HG03139 (cell line): Measurements from ENCODE around the gene C1orf216.
"Not testable (repeated sequence)": the region's sequence is repeated elsewhere in the genome, so short reads cannot be mapped to it uniquely, and the experiment has no call there.

Experiments
- ATAC-seq: cut with Tn5 transposase; IDR thresholded peaks from one replicate; pipeline ENCODE4 v1.9.1; 2021; ENCODE audit not compliant: unreplicated experiment

Gene C1orf216

DNA sequence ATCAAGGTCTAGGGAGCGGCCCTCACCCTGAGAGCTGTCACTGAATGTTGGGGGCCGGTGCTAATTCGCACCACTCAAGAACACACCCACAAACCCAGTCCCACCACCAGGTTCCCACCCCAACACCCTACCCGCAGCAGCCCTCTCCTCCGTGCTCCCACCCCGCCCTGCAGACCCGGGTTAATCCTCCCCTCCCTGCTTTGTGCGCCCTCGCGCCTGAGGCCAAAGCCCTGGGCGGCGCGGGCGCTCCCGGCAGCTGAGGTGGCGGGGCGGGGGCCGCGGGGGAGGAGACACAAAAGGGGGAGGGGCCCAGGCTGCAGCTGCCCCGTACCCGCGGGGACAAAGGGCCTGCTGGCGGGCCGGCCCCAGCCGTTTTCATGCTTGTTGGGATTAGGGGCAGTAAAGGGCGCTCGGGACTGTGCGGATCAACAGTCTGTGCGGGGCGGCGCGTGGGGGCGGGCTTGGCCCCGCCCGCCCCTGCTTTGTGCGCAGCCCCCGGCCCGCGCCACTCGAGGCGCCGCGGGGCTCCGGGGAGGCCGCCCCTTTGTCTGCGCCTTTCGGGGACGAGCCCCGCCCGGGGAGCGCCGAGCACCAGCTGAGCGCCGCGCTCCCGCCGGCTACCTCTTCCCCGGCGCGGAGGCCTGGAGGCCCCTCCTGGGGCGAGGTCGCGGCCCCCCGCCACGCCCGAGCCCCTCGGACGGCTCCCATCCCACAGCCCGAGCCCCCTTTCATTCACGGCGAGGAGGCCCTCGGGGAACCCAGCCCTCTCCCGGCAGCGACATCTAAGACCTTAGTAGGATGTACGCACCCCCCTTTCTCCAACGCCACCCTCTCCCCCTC lies 10.9 kb downstream of the C1orf216 start:
- no peak for ATAC-seq

DNA sequence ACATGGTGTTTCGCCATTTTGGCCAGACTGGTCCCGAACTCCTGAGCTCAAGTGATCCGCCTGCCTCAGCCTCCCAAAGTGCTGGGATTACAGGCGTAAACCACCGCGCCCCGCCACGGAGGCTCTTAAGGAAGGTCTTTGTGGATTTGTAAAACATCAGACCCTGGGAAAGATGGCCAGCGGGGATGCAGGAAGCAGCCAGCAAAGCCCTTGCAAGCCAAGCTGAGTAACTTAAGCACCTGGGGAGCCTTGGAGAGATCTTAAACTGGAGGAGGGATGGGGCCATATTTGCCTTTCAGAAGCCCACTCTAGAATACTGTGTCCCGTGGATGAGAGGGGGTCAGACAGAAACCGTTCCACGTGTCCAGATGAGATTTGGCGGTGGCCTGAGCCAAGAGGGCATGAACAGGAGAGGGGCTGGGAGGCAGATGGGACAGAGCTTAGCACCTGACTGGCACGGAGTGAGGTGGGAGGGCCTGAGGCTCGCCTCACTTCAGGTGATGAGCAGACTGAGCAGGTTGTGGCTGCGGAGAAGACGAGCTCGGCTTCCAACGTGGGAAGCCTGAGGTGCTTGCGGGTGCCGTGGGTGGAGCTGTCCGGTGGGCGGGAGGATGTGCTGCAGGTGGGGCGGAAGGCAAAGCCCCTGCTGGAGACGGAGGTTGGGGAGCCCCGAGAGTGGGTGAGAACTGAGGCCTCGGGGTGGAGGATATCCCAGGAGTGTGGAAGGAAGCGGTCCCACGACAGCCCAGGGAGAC lies 11.7 kb downstream of the C1orf216 start:
- no peak for ATAC-seq

DNA sequence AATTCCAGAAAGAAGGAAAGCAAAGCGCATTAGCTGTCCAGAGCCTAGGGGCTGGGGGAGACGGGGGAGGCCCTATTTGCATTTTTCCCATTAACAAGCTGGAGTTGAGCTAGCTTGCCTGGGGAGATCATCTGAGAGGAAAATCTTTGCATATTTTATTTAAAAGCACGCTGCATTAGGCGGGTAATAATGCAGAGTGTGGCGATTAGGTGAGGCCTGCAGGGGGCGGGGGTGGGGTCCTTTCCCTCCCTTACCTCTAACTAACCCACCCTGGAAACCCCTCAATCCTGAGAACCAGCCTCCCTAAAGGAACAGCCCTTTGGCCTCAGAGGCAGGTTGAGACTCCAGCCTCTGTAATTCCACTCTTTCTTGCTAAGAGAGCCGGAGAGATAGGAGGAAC lies 16.2 kb downstream of the C1orf216 start:
- no peak for ATAC-seq

DNA sequence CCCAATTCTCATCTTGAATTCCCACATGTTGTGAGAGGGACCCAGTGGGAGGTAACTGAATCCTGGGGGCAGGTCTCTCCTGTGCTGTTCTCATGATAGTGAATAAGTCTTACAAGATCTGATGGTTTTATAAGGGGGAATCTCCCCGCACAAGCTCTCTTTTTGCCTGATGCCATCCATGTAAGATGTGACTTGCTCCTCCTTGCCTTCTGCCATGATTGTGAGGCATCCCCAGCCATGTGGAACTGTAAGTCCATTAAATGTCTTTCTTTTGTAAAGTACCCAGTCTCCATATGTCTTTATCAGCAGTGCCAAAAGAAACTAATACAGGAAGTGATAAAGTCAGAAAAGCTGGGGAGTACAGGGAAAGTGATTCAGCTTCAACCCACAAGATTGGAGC lies 19.5 kb downstream of the C1orf216 start:
- ATAC-seq, result not testable (repeated sequence)

DNA sequence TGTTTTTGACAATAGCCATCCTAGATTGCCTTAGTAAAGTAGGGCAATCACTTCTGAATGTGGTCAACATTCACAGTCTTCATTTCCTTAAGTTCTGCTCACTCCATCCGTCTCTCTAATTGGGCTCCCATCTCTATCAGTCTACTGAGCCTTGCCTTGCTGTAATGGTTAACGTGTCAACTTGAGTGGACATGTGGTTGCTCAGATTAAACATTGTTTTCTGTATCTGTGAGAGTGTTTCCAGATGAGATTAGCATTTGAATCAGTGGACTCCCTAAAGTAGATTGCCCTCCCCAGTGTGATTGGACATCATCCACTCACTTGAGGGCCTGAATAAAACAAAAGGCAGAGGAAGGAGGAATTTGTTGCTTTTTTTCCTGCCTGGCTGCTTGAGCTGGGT lies 26.4 kb downstream of the C1orf216 start:
- no peak for ATAC-seq

DNA sequence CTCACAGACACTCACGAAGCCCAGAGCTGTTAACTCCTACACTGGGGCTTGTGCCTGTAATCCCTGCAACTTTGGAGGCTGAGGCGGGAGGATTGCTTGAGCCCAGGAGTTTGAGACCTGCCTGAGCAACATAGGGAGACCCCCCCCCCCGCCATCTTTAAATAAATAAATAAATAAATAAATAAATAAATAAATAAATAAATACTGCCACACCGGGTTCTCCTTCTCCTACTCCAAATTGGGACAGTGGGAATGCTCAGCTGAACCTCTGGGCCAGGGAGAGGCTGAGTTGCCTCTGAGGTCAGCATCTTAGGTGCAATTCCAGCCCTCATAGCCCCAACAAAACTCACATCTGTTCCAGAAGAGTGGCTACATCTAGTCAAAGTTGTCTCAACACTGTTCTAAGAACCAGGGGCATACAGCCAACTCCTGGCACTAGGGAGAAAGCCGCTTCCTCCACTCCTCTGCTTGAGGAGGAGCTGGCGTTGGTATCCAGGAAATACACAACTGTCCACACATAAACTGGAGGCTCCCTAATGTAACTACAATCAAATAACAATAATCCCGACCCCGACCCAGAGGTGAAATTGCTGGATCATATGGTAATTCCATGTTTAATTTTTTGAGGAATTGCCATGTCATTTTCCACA lies 27.0 kb downstream of the C1orf216 start:
- ATAC-seq, result no peak

DNA sequence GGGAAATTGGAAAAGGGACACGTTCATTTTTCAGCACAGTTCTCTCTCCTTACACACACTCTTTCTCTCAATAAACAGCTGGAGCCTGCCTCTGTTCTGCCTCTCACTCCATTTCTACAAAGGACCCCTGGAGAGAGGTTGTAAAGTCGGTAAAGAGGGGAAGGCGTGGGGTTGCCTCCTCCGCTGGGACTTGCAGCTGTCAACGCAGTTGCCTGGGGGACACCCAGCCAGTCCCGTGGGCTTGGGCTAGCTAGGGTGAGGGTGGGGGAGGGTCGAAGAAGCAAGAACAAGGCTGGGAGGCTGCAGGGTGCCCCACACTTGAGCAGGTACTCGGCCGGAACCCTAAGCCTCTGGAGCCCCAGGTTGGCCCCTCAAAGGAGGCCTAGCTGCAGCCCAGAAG lies 27.6 kb downstream of the C1orf216 start:
- no peak for ATAC-seq

DNA sequence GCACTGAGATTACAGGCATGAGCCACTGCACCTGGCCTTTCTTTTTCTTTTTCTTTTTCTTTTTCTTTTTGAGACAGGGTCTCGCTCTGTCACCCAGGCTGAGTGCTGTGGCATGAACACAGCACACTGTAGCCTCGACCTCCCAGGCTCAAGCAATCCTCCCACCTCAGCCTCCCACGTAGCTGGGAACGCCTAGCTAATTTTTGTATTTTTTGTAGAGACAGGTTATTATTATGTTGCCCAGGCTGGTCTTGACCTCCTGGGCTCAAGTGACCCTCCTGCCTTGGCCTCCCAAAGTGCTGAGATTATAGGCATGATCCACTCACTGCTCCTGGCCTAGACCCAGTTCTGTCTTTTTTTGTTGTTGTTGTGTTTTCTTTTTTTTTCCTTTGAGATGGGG lies 28.6 kb downstream of the C1orf216 start:
- not testable (repeated sequence) for ATAC-seq

DNA sequence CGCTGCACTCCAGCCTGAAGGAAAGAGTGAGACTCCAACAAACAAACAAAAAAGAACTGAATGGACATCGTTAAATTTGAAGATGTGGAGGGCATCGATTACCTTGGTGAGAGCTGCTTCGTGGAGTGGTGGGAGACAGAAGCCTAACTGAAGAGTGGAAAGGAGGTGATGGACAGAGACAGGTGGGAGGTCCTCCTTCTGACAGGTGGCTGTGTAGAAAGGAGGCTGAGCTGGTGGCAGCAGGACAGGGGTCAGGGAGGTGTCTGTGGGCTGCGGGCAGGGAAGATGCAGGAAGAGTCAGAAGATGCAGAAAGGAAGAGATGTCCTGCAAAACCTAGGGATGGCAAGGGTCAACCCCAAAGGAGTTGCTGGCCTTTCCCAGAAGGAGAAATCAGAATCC lies 30.5 kb downstream of the C1orf216 start:
- no peak for ATAC-seq

DNA sequence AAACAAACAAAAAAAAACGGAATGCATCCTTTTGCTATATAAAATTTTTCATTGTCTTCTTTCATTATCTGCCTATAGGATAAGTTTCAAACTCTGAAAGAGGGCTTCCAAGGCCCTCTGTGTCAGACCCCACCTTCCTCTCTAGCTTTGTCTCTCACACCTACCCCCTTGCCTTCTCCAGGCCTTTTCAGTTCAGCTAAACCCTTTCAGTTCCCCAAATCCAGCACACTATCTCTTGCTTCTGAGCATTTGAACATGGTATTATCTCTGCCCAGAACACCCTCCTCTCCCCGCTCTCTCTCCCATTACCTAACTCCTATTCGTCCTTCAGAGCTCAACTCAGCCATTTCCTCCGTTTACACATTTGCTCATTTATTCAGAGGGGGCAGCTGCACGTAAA lies 35.7 kb downstream of the C1orf216 start:
- ATAC-seq, result no peak

DNA sequence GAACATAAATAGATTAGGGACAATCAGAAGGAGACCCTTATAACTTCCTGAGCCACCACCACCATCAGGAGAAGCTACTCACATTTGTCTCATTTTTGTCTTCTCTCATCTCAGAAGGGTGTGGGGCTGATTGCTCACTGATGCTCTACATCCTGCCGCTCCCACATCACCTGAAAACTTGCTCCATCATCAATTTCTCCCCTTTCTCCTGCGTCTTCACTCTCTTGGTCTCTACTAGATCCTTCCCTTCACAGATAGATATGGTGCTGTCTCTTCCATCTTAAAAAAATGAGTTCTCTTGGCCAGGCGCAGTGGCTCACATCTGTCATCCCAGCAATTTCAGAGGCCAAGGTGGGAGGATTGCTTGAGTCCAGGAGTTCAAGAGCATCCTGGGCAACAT lies 38.4 kb downstream of the C1orf216 start:
- ATAC-seq, result no peak

DNA sequence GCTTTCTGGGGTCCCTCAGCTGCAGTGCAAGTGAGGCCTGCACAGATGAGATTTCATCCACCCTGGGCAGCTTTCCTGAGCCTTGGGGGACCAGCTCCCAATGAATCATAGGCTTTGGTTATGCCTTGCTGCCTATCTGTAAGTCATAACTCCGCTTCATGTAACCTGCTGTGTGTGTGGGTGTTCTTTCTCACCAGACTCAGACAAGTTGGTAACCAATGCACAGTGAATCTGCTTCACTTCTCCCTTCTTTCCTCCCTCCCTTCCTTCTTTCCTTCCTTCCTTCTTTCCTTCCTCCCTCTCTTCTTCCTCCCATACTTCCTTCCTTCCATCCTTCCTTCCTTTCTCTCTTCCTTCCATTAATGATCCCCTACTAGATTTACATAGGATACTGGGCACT lies 42.9 kb downstream of the C1orf216 start:
- ATAC-seq, result no peak

DNA sequence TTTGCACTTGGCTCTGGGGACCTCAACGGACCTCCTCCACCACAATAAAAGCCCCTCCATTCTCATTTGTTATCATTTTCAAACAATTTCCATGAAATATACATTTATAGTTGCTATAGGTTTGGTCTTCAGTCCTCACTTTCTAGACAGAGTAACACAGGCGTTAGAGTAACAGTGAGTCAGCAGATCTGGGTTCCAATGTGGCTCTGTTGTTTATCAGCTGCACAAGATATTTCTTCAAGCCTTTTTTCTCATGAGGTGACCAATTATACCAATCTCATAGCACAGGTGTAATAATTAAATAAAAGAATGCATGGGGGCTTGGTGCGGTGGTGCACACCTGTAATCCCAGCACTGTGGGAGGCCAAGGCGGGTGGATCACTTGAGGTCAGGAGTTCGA lies 44.6 kb downstream of the C1orf216 start:
- no peak for ATAC-seq

DNA sequence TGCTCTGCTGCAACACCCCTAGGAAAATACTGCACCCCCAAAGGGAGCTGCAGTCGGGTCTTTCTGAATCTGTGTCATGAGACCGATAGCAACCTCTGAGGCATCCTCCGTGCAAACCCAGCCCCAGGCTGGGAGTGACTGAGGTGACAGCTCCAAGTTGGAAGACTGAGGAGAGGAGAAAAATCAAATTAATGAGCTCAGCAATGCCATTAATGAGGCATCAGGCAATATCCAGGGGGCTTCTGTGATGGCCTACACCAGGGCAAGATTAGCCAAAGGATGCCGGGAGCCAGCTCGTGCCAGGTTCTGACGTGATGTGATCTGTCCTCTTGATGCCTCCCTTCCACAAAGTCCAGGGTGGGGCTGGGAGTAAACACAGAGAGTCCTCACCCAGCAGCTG lies 46.6 kb downstream of the C1orf216 start:
- no peak for ATAC-seq

DNA sequence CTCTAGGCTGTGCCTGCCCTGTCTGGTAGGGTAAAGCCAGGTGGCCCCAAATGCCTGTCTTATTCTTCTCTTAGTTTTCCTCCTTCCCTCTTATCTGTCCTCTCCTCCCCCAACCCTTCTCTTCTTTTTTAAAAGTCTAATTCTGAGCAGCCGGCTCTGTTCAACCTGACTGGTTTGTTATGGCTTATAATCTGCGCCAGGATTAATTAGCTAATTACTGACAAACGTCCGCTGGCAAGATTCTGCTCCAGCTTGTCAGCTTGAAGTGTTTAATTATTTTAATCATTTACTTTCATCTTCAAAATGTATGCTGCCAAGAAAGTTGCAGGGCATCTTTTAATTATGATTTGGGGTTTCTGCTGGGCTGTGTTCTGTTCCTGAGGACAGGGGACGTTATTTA lies 50.2 kb downstream of the C1orf216 start:
- no peak for ATAC-seq

DNA sequence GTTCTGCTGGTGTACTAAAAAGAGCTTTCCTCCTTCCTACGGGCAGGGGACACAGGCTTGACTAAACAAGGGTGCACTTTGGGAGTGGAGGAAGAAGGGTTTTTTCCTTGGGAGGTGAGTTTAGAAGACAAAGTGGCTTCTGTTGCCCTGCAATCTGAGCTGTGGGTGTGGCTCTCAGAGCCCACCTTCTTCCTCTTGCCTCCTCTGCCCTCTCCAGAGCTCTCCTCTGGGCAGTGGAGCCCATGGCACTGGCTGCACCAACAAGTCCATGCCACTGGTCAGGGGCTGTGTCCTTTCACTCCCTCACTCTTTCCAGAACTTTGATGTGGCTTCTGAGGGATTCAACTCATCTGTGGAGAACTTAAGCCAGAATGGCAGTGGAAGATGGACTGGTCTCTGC lies 51.8 kb downstream of the C1orf216 start:
- ATAC-seq, result no peak

DNA sequence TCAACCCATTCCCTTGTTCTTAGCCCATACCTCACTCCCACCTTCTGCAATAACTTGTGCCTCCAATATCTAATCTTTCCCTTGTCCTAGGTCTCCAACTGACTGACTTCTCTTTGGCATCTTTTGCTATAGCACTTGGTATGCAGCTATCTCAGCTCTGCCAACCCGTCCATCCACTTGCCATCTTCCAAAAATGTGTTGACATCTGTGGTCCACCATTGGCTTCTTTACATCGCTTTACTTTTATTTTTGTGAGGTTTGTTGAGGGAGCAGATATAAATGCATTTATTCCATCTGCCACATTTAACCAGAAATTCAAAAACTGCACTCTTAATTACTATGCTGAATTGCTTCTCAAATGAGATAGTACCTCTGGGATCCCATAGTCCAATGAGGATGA lies 52.5 kb downstream of the C1orf216 start:
- no peak for ATAC-seq
